OCI-LY7 (cell line): ENCODE data around the gene CDKL2. TPM values are rescaled to one million over a fixed set of nuclear protein-coding genes. Genes with fewer than 3 reads are reported as not detected.

Experiments
- BruUV-seq: library from RNA; stranded (reverse); fragments of 400-500 nt; replicated peaks from 2 replicates; lab custom pipeline; 2021; lab: Mats Ljungman, UMichigan
- CTCF ChIA-PET: fragments of 300-600 bp; sonication (Branson Sonifier 250); formaldehyde crosslinking; loops from one replicate; lab custom pipeline; 2022; ENCODE audit warnings: antibody characterized with exemption; ENCODE audit not compliant: unreplicated experiment; lab: Charles Lee
- POLR2A ChIA-PET: fragments of 300-600 bp; sonication (Branson Sonifier 250); formaldehyde crosslinking; loops from one replicate; lab custom pipeline; 2022; ENCODE audit warnings: antibody characterized with exemption; lab: Charles Lee
- DNase-seq: peaks from one replicate; pipeline ENCODE4 v3.0.0-alpha.2; 2015; ENCODE audit warnings: low spot score
- H2AFZ ChIP-seq: fragments of 200-600 bp; sonication (generic), shearing (Covaris generic); 2 replicates; pipeline ENCODE4 v1.6.1; 2014; ENCODE audit warnings: mild to moderate bottlenecking, antibody characterized with exemption, low read length, moderate library complexity
- H3K27ac ChIP-seq: fragments of 200-600 bp; sonication (generic); 2 replicates; pipeline ENCODE4 v1.5.1; 2014; ENCODE audit warnings: mixed run types, low read depth, mild to moderate bottlenecking, moderate library complexity, low read length, inconsistent platforms; ENCODE audit not compliant: poor library complexity, severe bottlenecking
- H3K36me3 ChIP-seq: fragments of 200-600 bp; sonication (generic); 2 replicates; pipeline ENCODE4 v1.6.1; 2014; ENCODE audit warnings: mild to moderate bottlenecking, antibody characterized with exemption, low read length, moderate library complexity, mixed read lengths; ENCODE audit not compliant: insufficient read depth
- H3K4me1 ChIP-seq: fragments of 200-600 bp; sonication (generic); 2 replicates; pipeline ENCODE4 v1.5.1; 2014; ENCODE audit warnings: mild to moderate bottlenecking, low read length; ENCODE audit not compliant: insufficient read depth, poor library complexity, severe bottlenecking
- H3K4me2 ChIP-seq: fragments of 200-600 bp; sonication (generic); 2 replicates; pipeline ENCODE4 v1.6.1; 2014; ENCODE audit warnings: mild to moderate bottlenecking, low read length
- H3K4me3 ChIP-seq: fragments of 200-600 bp; sonication (generic); 2 replicates; pipeline ENCODE4 v1.5.1; 2014; ENCODE audit warnings: mild to moderate bottlenecking, low read depth, low read length; ENCODE audit not compliant: poor library complexity, severe bottlenecking
- H3K79me2 ChIP-seq: fragments of 200-600 bp; sonication (generic); 2 replicates; pipeline ENCODE4 v1.6.1; 2016; ENCODE audit warnings: low read depth, mild to moderate bottlenecking, low read length, moderate library complexity, mixed read lengths; ENCODE audit not compliant: insufficient read depth
- H3K9me2 ChIP-seq: fragments of 200-600 bp; sonication (generic); 2 replicates; pipeline ENCODE4 v1.6.1; 2016; ENCODE audit warnings: mild to moderate bottlenecking, low read length, mixed read lengths; ENCODE audit not compliant: insufficient read depth
- H3K9me3 ChIP-seq: fragments of 200-600 bp; sonication (generic); 2 replicates; pipeline ENCODE4 v1.6.1; 2014; ENCODE audit warnings: mild to moderate bottlenecking, mixed run types, low read length, mixed read lengths
- H4K20me1 ChIP-seq: fragments of 200-600 bp; sonication (generic); 2 replicates; pipeline ENCODE4 v1.6.1; 2014; ENCODE audit warnings: mild to moderate bottlenecking, antibody characterized with exemption, low read length, moderate library complexity, mixed read lengths; ENCODE audit not compliant: insufficient read depth
- EZH2phosphoT487 ChIP-seq: fragments of 200-600 bp; sonication (generic); IDR thresholded peaks from 2 replicates; pipeline ENCODE4 v1.6.1; 2018; ENCODE audit warnings: low read depth, borderline replicate concordance, mild to moderate bottlenecking, mixed run types, antibody characterized with exemption, low read length, moderate library complexity, mixed read lengths
- intact Hi-C: fragments of 100-400 bp; cut with micrococcal nuclease; formaldehyde crosslinking; loops from one replicate; pipeline ENCODE4 v1.10.0; 2022; ENCODE audit not compliant: unreplicated experiment
- total RNA-seq, 2 experiments: library from RNA; depleted of rRNA in 1 of 2; stranded (reverse); fragments of >200 nt in 1 of 2; shearing (Covaris generic) in 1 of 2; gene quantifications; 2 replicates each; pipeline ENCODE4 v1.2.3, GENCODE V29; 2014 to 2022
- TF ChIP-seq, protein P1 (sequence below): fragments of 200-600 bp; sonication (generic); conservative IDR thresholded peaks from 2 replicates; pipeline ENCODE4 v1.5.1; 2014; ENCODE audit warnings: mild to moderate bottlenecking, antibody characterized with exemption, low read length, moderate library complexity, mixed read lengths

CDKL2 gene
- total RNA-seq, 2 experiments from 2014 or later = 0.06 to 0.19 TPM

DNA sequence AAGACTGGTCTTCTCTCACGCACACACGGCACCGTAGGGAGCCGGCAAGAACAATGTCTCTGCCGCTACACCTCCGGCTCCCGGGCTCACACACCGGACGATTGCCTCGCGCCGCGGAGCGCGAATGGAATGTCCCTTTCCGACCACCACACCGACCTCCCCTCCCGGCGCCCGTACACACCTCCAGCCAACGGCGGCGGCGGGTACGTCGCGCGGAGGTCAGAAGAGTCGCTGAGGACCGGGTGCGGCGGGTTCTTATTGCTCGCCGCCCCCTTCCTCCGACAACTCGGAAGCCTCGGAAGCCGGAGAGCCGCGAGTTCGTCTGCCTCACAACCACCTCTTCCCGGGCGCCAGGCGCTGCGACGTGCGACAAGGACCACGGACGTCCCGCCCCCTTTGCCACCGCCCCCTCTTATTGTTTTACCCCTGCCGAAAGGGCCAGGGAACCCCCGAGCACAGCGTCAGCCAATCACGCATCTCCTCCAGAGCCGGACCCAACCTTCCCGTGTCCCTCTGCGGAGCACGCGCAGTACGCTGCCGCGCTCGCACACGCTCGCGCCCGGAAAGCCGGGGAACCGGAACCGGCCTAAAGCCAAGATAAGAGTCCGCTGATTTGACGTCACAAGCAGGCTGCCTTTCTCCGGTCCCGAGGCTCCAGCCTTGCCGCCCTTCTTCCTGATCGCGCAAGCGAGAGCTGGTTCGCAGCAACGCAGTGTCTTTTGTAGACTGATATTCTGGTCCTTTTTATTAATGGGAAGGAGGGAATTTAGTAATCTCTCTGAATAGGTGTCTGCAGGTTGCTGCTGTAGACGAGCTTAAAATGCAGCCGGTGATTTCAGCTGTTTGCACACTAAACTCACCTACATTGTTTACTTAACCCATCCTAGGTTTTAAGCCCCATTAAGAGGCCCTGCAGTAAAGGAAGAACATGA is 43.0 kb upstream of the CDKL2 start, which contains the start of gene G3BP2:
Gene G3BP2 (minus strand): TSS at position 385 of the 932 bp plus-strand sequence. CDS start 11,386 bp downstream, outside the sequence.
- H3K9me2 ChIP-seq = no peaks in the 10 kb centered on the region
- H3K4me1 ChIP-seq = peaks cover 41% of the 10 kb centered on the region
- ChIA-PET POLR2A (interaction anchor here (0.6 to 2.9 kb wide), 12 partner anchors 14 to 276 kb away, joined by 3 to 19 read pairs (median 4); partner anchors contain the start of gene USO1), CTCF (interaction anchor here (1.0 kb wide), 1 partner anchor 49 kb away, joined by 6 read pairs; no protein-coding TSS in a partner anchor)
- TF ChIP-seq EZH2phosphoT487 = no peak
- TF ChIP-seq, protein P1, sequence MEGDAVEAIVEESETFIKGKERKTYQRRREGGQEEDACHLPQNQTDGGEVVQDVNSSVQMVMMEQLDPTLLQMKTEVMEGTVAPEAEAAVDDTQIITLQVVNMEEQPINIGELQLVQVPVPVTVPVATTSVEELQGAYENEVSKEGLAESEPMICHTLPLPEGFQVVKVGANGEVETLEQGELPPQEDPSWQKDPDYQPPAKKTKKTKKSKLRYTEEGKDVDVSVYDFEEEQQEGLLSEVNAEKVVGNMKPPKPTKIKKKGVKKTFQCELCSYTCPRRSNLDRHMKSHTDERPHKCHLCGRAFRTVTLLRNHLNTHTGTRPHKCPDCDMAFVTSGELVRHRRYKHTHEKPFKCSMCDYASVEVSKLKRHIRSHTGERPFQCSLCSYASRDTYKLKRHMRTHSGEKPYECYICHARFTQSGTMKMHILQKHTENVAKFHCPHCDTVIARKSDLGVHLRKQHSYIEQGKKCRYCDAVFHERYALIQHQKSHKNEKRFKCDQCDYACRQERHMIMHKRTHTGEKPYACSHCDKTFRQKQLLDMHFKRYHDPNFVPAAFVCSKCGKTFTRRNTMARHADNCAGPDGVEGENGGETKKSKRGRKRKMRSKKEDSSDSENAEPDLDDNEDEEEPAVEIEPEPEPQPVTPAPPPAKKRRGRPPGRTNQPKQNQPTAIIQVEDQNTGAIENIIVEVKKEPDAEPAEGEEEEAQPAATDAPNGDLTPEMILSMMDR = no peak
- peak within 1 kb of the TSS; percentile 87 for H3K27ac ChIP-seq
- H3K36me3 ChIP-seq = peaks cover 26% of the 10 kb centered on the region; the same call in 1 of the 2 replicates
- H3K4me2 ChIP-seq = peak within 1 kb of the TSS; percentile 99
- peak within 1 kb of the TSS; percentile 95 for H3K4me3 ChIP-seq
- peaks cover 54% of the 10 kb centered on the region for H3K79me2 ChIP-seq
- H4K20me1 ChIP-seq = peaks cover 40% of the 10 kb centered on the region
- intact Hi-C loops = loop anchor here (1.0 to 2.0 kb wide), 2 partner anchors 51 to 158 kb away; partner anchors contain the start of genes RCHY1, THAP6 and USO1
- H2AFZ ChIP-seq = peak within 1 kb of the TSS; percentile 98
- DNase-seq = peak; percentile 99
- no peaks in the 10 kb centered on the region for H3K9me3 ChIP-seq
- BruUV-seq = no TSS peak

DNA sequence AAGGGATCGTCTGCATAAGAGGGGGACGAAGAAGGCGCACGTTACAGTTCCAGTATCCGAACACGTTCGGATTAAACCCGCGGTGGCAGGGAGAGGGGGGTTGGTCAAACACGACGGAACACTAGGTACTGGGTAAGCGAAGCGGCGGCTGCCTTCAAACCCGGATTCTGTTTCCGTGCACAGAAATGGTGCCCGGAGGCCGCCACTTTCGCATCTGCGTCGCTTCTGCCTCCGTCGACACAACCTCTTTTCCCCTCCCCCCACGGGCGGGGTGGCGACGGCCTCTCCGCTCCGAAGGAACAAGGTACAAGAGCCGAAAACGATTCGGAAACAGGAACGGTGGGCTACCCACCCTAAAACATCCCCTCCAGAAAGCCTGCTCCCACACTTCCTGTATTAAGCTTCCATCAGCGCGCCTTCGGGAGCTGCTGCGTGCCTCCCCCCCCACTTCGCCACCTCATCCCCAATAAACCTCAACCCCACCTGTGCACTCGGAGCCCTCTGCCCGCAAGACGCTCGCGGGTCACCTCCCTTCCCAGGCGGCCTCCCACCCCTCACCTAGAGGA is 42.2 kb upstream of the CDKL2 start:
- H3K79me2 ChIP-seq = peaks cover 62% of the 10 kb centered on the region
- H3K27ac ChIP-seq = peak overlapping the region; percentile 87
- peaks cover 32% of the 10 kb centered on the region; the same call in 1 of the 2 replicates for H3K36me3 ChIP-seq
- H3K4me2 ChIP-seq = peak overlapping the region; percentile 99
- POLR2A ChIA-PET = interaction anchor here (1.9 to 2.9 kb wide), 2 partner anchors 18 to 51 kb away, joined by 8 to 19 read pairs; partner anchors contain the start of gene USO1
- TF ChIP-seq, protein P1 = no peak
- TF ChIP-seq EZH2phosphoT487 = no peak
- no peaks in the 10 kb centered on the region for H3K9me2 ChIP-seq
- peak overlapping the region; percentile 38; the same call in 1 of the 2 replicates for H2AFZ ChIP-seq
- BruUV-seq = no TSS peak
- H4K20me1 ChIP-seq = peaks cover 47% of the 10 kb centered on the region
- intact Hi-C loops = loop anchor here (1.0 to 2.0 kb wide), 2 partner anchors 52 to 158 kb away; partner anchors contain the start of genes RCHY1, THAP6 and USO1
- no peaks in the 10 kb centered on the region for H3K9me3 ChIP-seq
- H3K4me1 ChIP-seq = peaks cover 43% of the 10 kb centered on the region
- CTCF ChIA-PET = no interaction called here
- DNase-seq = peak; percentile 85
- H3K4me3 ChIP-seq = peak overlapping the region; percentile 95
